Germinal center (tissue), 1 donor: Measurements from ENCODE around the gene BNC2.
"Not testable (repeated sequence)": the region's sequence is repeated elsewhere in the genome, so short reads cannot be mapped to it uniquely, and the experiment has no call there.

ENCODE experiments used
- DNase-seq: peaks from one replicate; pipeline ENCODE4 v3.0.0; 2012; ENCODE audit warnings: mixed read lengths, low spot score

BNC2 gene

DNA sequence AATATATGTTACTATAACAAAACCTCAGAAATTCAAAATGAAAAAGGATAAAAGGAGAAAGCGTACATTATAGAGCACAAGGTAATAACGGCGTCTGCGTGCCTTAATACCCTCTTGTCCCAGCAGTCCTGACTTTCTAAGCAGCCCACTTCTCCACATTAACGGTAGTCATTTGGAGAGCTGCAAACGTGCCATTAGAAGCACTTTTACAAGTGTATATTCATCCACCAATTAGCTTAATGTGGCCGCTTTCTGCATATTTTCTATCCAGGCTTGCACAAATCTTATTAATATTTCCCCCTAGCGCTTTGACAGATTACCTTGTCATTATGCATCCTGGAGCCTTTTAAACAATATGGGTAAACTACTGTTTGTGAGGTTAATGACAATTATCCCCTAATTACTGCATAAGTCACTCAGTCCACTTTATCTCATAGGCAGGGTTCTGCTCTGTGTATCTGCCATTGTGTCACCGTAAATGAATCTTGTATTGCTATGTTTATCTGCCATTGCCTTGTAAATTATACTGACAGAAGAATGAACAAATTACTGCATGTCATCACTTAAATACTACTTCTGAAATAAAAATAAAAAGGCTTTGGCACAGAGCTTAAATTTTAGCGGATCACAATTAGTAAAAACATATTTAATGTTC is 421.3 kb downstream of the BNC2 start:
- DNase-seq: no peak

DNA sequence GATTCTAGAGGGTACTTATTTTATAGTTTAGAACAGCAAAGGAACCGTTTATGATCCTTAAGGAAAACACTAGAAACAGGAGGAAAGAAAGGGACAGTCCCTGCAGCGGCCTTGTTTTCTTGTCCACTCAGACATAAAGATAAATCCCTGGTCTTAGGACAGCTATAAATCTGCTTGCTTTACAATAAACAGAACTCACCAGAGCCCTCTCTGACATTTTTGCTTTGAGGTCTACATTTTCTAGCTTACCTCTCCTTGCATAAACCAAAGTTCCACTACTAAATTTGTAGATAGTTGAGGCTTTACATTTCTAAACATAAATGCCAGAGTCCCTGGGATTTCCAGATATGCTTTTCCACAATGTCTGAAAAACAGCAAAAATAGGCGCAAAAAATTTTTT is 422.5 kb downstream of the BNC2 start:
- DNase-seq: no peak

DNA sequence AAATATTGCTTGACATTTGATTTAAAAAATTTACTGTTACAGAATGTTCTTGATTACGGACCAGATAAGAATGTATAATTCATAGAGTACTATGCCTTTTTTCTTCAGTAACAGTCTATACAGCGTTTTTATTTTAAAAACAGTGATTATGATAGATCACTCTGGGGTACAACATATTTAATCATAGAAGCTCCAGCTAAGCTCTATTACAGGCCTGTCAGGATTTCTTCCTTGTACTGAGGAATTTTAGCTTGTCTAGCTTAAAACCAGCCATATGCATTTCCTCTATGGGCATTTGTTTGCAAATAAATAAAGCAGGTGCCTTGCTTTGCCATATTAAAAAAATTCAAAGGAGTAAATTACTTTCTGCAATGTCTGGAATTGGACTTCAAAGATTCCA is 423.8 kb downstream of the BNC2 start:
- no peak for DNase-seq

DNA sequence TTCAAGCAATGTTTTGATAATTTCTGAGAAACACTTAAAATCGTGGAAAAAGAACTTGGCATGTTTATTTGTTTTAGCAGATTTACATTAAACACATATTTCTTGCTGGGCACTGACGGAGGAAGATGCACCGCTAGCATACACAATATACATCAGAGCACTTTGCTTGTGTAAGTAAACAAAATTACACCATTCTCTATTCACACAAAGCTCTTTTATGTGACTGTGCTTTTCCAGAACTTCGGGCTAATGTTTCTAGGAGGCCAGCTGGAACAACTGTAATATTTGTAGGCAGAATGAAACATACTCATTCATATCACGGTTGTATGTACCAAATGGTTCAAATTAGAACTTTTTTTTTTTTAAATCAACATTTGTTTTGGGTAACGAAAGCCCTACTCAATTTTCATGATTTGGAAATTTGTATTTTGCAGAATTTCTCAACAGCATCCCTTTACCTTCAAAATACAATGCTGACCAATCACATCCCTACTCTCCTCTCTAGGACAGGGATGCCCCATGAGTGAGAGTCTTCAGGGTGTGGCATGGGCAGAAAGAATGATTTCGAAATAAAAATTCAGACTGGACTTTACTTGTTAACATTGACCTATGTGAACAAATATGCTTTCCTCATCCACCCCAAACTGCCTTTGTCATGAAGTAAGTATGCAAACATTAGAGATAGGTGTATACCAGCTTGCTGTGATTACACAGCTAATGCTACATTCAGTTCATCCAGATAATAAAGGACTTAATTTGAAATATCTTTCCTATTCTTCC is 425.1 kb downstream of the BNC2 start:
- DNase-seq: no peak

DNA sequence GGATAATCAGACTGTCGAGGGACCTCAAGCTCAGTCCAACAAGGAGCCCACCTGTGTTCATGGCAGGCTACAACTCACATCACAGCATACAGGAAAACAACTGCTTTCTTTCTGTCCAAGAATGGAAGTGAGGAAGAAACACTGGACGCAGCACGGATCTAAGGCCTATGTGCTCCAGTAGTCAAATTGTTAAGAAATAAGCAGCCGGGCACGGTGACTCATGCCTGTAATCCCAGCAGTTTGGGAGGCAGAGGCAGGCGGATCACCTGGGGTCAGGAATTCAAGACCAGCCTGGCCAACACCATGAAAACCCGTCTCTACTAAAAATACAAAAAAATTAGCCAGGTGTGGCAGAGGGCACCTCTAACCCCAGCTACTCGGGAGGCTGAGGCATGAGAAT is 427.8 kb downstream of the BNC2 start:
- DNase-seq: no peak

DNA sequence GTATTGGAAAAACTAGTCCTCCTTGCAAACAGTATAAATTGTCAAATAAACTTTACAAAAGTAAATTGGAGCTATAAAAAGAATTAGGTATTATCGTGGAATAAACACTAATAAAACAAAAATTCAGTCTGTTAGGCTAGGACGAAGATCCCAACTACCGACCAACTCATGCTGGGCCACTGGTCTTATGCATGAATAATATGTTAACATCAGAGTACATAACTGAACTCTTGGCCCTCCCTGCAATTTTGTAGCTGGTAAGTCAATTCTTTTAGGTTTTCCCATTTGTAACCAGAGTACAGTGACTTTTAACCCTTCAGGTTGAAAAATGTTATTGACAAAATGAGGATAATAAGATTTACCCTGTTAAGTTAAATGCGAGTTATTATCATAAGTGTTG is 428.7 kb downstream of the BNC2 start:
- no peak for DNase-seq

DNA sequence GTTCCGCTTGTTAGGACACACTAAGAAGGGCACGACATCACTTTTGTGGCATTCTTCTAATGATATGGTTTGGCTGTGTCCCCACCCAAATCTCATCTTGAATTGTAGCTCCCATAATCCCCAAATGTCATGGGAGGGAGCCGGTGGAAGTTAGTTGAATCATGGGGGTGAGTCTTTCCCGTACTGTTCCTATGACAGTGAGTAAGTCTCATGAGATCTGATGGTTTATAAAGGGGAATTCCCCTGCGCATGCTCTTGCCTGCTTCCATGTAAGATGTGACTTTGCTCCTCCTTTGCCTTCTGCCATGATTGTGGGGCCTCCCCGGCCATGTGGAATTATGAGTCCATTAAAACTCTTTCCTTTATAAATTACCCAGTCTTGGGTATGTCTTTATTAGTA is 431.6 kb downstream of the BNC2 start:
- not testable (repeated sequence) for DNase-seq

DNA sequence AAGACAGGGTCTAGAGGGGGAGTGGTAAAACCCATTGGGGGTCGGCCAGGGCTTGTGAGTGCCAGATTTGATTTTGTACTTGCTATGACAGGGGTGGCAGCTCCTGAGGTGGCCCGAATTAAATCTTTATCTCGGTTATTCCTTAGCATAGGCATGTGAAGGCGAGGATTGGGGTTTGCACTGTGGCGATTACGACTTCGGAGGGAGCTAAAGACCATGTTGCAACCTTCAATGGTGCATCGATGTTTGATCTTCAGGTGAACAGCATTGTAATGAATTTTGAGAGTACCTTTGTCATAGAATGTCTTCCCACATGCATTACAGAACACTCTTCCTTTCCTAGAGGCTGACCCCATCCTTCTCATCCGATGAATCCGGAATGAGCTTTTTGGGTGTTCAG is 433.9 kb downstream of the BNC2 start:
- no peak for DNase-seq

DNA sequence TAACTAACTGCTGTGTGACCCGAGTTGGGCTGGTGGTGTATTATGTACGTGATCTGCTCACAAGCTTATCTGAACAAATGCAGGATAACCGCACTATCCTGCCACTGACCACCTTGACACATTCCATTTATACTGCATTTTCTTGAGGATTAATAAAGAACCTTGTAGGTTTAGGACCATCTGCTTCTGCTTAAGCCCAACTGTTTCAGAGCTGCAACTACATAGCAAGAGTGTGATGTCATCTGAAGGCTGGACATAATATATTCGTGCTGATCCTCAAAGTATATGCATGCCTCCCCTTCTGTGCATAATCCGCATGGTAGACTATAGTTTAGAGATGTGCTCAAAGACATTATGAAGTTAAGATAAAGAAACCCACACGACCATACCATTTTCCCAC is 435.9 kb downstream of the BNC2 start:
- no peak for DNase-seq

DNA sequence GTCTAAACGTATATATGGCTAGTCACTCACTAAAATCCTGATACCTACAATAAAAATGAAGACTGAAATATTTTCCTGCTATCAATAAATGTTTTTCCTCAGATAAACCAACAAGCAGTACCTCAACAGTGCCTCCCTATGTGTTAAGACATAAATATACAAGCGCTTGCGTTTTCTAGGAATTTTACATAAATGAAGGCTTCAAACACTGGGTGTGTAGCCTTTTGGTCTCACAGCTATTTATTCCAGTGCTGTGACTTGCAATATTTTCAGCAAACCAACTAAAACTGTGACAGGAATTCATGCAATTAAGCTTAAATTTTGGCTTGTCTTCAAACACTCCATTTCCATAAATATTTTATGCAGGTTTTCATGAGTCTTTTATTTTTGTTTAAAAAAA is 437.0 kb downstream of the BNC2 start:
- DNase-seq: no peak

DNA sequence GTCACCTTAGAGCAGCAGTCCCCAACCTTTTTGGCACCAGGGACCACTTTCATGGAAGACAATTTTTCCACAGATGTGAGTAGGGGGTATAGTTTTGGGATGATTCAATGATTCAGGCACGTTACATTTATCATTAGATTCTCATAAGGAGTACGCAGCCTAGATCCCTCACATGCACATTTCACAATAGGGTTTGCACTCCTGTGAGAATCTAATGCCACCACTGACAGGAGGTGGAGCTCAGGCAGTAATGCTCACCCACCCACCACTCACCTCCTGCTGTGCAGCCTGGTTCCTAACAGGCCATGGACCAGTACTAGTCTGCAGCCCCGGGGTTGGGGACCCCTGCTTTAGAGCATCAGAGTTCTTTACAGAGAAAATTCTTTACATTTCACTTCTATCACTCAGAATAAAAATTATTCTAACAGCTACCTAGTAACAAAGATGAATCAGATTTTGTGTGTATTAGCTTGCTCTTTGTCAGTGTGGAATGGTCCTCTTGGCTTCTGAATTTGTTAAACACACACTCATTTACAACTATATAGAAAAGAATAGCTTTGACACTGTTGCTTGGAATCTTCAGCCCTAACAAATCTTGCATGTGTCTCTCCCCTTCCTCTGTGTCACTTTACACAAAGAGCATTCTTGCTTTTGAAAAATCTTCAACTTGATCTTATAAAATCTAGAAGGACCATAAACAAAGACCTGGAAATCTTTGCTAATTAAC is 438.6 kb downstream of the BNC2 start:
- DNase-seq: no peak

DNA sequence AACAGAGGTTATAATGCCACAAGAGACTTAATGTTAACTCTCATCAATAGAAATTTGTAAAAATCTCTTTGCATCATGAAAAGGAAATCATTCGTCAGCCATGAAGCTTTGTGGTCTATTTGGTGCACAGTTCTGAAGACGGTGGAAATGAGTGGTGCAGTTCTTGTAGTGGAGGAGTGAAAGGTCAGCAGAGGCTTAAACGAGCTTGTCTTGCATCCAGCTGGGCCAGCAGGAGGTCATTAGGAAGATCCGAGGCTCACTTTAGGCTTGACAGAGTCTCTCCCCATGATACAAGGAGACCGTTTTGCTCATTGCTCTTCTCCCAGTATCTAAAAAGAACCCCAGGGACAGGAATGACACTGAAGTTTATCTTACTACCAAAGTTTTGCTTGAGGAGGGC is 440.8 kb downstream of the BNC2 start:
- DNase-seq: no peak

DNA sequence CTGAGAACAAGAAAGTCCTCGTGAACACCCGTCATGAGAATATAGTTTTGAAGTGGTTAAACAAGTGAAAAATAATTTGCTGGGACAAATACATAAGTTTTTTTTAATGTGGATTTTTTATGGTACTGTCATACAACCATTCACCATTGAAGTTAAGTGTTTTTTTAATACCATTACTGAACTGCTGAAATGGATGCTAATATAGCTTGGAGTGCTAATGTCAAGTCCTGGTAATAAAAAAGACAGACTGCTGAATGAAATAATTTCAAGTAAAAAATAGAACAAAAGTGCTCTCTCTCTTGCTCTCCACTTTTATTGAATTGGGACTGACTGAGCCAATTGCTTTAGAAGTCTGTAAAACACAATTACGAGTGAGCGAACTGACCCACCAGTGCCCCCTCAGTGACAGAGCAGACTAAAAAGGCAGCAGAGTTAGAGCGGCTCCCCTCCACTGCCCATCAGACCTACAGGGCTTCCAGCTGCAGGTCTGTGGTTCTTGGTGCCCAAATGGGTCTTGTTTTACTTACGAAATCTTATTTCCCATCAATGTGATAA is 442.5 kb downstream of the BNC2 start:
- no peak for DNase-seq

DNA sequence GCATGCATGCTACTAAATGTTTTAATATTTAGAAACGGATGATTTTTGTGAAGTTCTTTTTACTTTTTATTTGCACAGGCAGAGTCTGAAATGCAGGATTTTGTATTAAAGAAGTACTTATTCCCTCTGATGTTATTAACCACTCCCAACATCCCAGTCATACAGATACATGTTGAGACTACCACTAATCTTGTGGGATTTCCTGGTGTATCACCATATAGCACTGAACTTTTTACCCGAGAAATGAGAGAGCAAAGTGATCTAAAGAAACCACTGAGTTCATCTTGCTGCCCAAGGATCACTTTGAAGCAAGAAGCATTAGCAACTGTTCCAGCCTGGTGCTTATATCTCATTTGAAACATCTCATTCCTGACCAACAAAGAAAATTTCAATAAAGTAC is 443.8 kb downstream of the BNC2 start:
- DNase-seq: no peak

DNA sequence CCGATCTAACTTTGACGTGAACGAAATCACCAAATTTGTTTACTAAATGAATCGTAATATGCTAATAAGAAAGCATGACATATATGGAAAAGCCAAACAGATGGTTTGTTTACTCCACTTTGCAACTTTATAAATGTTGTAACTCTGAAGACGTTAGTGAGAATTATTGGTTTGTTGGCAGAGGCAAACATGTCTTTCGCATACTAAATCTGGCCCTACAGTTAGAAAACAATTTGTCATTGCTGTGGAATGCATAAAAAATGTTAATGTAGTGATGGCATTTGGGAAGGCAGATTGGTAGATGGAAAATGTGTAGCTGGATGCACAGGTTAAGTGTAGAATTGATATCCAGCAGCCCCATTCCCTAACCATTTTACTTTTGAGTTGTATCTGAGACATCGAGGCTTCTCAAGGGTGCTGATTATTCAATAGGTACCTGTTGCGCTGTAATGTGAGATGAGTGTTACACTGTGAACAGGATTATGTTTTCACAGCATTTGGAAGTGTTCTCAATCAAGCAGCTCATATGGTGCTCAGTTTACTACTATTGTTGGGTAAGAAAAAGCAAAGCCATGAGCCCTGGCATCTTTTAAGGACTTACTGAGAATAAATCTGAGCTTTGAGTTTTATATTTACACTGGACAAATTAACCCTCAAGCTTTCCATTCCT is 444.8 kb downstream of the BNC2 start:
- no peak for DNase-seq

DNA sequence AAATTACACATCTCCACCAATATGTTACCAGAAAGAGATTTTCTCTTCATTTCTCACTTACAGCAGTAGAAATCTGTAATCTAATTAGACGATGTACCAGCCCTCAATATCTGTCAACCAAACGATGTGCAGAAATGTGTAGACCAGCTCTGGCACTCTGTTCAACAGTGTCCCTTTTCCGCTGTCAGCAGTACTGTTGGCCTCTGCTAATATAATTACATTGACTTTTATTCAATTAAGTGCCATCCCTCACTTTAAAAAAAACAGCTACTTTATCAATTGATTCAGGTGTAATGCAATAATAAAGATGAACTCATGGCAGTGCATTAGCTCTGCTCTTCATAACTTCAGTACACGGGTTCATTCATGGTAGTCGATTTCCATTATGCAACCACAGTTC is 448.4 kb downstream of the BNC2 start:
- DNase-seq: no peak

DNA sequence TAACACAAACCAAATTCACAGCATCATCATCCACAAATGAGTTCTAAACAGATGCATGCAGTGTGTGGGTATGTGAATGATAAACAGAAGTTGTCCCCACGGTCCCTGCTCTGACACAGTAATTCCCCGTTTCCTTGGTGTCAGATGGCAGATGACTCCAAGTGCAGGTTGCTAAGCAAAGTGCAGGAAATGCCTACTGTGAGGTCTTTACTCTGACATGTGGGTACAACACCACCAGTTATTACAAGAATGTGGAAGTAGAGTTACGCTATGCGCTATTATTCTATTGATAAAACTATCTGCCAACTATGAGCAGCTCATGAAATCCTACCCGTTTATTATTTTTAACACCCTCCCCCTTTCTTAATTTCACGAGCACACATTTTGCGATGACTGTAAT is 448.9 kb downstream of the BNC2 start:
- DNase-seq: no peak

DNA sequence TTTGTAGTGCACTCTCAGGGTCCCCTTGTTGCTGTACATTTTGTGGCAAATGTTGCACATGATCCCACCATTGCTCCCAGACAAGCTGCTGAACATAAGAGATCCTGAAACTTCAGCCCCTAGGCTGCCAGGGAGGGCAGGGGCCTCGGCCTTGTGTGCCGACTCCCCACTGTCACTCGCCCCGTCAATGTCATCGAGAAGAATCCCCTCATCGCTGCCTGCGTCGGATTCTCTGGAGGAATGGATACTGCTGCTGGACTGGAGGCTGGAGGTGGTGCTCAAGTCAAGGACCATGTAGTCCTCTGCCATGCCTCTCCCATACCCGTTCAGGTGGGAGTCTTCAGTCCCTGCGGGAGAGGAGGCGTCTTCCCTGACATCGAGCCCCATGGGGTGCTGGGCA is 451.3 kb downstream of the BNC2 start:
- no peak for DNase-seq

DNA sequence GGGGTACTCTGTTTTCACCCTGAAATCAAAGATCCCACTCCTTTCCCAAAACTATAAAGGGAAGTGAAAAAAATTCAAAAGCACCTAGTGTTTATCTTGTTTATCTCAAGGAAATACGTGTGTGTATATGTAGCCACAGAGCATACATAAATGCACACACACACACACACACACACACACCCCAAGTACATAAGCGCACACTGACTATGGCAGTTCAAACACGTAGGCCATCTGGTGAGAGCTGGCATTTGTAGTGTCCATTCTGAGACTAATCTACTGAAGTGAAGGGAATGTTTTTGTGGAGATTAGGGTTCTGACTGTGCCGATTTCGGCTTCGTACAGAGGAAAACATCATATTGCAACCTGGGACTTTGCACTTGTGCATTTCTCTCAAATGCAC is 451.7 kb downstream of the BNC2 start:
- DNase-seq: no peak

DNA sequence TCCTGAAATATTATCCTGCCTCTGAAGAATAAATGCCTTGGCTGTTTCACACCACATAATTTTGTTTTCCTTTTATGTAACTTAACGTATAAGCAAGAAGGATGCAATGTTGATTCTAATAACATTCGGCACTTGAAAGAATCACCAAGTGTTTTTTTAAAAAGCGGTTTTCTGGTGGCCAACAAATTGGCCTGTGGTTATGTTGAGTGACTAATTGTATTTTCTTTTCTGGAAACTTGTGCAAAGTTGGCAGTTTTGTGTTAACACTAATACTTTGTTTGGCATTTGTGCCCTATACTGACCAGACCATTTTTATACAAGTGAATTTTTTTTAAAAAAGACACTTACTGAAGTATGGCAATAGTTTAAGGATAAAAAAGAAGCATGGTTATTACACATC is 452.7 kb downstream of the BNC2 start:
- no peak for DNase-seq

DNA sequence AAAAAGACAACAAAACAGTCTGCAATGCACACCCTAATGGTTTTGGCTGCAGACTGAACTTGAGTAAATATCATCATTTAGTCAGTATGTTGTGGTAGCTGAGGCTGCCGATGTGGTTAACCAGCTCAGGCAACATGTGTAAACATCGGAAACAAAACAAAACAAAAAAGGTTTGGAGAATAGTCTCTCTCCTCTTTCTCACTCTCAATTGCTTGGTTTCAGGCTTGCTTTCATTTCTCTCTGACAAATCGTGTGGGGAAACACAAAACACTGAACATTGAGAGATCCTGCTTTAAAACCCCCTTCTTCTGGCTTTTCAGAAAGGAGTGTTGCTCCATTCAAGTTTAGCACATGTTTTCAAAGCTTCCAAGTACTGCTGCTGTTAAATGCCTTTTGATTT is 453.3 kb downstream of the BNC2 start:
- no peak for DNase-seq

DNA sequence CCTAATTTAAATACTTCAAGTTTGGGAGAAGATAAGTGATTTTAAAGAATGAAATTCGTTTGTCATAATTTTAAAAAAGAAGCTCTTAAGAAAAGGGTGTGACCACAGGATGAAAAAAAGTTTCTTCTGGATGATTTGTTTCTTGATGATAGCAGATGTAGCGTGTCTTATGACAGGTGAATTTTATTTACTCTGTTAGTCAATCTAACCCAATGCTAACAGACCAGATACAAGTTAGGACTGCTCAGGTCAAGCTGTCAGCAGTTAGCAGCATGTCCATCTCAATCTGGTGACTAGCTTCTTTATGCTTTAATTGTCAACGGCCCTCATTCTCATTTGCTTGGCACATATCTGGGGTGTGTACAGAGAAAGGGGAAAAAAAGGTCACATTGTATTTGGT is 456.0 kb downstream of the BNC2 start:
- no peak for DNase-seq
